Measurements from ENCODE around the gene DCTN4.

DCTN4 gene

DNA sequence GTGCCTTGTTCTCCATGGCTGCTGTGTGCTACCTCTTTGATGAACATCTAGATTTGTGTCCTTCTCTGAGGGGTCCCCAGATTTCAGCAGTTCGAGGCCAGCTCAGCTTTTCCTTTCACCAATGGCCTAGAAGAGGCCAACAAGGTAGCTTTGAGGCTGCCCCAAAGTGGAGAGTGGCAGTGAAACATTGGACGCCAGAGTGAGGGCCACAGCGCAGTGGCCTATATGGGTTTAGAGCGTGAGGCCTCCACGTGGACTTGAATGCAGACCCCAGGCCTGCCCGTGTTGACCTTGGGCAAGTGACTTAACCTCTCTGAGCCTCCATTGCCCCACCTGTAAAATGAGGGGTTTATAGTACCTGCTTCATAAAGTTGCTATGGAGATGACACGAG, 85.9 kb downstream of the DCTN4 start:
- Histone ChIP-seq H3K4me2 (ENCODE audit: low read depth, low read length, poor library complexity, severe bottlenecking) (no peak overlapping the region), H3K27me3 (ENCODE audit: low read length) (no peaks in the 10 kb centered on the region), H3K9ac (ENCODE audit: low read length) (no peak overlapping the region), H3K9me2 (replicated peaks; ENCODE audit: insufficient read depth, low read length) (no peaks in the 10 kb centered on the region), H3K27ac (ENCODE audit: low read depth, low read length) (no peak overlapping the region), H3K9me3 (ENCODE audit: insufficient read depth, low read length) (no peaks in the 10 kb centered on the region), H3K4me3 (ENCODE audit: insufficient read depth, low read length, poor library complexity, severe bottlenecking) (no peak overlapping the region), H2AFZ (ENCODE audit: low read depth, low read length, severe bottlenecking) (no peak overlapping the region), H3K79me2 (ENCODE audit: insufficient read depth, low read length) (no peaks in the 10 kb centered on the region), H3F3A (ENCODE audit: insufficient read depth) (no peaks in the 10 kb centered on the region), H3K36me3 (ENCODE audit: low read length) (no peaks in the 10 kb centered on the region), H4K20me1 (ENCODE audit: low read depth, low read length) (no peaks in the 10 kb centered on the region)
- no peak for TF ChIP-seq EZH2phosphoT487 (conservative IDR thresholded peaks at IDR 0.05; ENCODE audit: low read length)
- no peak for TF ChIP-seq CTCF (IDR thresholded peaks at IDR 0.05; ENCODE audit: insufficient read depth, low read length, poor library complexity, severe bottlenecking)

DNA sequence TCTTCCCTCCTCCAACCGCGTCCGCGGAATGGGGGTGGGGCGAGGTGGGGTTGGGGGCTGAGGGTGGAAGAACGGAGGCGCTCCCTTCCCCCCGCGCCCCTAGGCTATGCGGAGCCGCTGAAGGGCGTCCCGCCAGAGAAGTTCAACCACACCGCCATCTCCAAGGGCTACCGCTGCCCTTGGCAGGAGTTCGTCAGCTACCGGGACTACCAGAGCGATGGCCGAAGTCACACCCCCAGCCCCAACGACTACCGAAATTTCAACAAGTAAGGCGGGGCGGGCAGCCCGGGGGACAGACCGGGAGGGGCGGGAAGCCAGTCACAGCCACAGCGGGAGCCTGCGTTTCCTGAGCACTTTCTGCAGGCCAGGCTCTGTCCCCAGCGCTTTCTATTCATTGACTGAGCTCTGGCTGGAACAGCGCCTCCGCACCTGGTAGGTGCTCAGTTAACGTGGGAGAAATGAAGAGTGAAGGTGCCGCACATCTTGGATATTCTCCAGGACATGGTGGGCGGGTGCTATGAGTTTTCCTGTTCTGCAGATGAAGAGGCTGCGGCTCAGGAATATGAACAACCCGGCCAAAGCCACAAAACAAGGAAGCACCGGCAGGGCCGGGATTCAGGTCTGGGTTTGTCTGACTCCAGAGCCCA, 86.5 kb downstream of the DCTN4 start:
- Histone ChIP-seq H3K9ac (ENCODE audit: low read length) (no peak overlapping the region), H3K4me2 (ENCODE audit: low read depth, low read length, poor library complexity, severe bottlenecking) (no peak overlapping the region), H3K79me2 (ENCODE audit: insufficient read depth, low read length) (no peaks in the 10 kb centered on the region), H4K20me1 (ENCODE audit: low read depth, low read length) (no peaks in the 10 kb centered on the region), H3K27ac (ENCODE audit: low read depth, low read length) (no peak overlapping the region), H3K9me2 (replicated peaks; ENCODE audit: insufficient read depth, low read length) (no peaks in the 10 kb centered on the region), H3K36me3 (ENCODE audit: low read length) (no peaks in the 10 kb centered on the region), H3F3A (ENCODE audit: insufficient read depth) (no peaks in the 10 kb centered on the region), H3K4me3 (ENCODE audit: insufficient read depth, low read length, poor library complexity, severe bottlenecking) (no peak overlapping the region), H3K9me3 (ENCODE audit: insufficient read depth, low read length) (no peaks in the 10 kb centered on the region), H3K27me3 (ENCODE audit: low read length) (no peaks in the 10 kb centered on the region), H2AFZ (ENCODE audit: low read depth, low read length, severe bottlenecking) (no peak overlapping the region)
- TF ChIP-seq EZH2phosphoT487 (conservative IDR thresholded peaks at IDR 0.05; ENCODE audit: low read length), result no peak
- no peak for TF ChIP-seq CTCF (IDR thresholded peaks at IDR 0.05; ENCODE audit: insufficient read depth, low read length, poor library complexity, severe bottlenecking)

DNA sequence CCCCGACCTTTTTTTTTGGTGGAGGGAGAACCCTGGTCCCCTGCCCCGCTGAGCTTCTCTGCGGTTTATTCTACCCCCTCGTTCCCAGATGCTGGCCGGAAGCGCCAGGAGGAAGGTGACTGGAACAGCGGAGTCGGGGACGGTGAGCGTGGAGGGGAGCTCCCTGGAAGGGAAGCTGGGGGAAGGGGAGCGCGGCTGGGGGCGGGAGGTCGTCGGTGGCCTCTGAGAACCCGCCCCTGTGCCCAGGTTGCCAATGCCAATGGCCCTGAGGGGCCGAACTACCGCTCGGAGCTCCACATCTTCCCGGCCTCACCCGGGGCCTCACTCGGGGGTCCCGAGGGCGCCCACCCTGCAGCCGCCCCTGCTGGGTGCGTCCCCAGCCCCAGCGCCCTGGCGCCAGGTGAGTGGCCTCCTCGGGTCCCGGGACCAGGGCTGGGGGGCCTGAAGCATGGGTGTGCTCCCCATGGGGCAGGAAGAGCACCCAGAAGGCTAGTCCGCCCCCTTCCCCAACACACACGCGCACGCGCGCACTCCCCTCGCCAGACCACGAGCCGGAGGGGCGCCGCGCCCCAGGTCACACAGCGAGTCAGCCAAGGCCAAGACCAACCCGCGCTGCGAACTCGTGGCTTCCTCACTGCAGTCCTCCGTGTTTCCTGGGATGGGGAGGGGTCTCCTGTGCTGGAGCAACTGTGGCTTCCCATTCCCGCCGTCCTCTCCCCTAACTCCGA, 87.1 kb downstream of the DCTN4 start:
- Histone ChIP-seq H3K9me2 (replicated peaks; ENCODE audit: insufficient read depth, low read length) (no peaks in the 10 kb centered on the region), H3K4me2 (ENCODE audit: low read depth, low read length, poor library complexity, severe bottlenecking) (no peak overlapping the region), H2AFZ (ENCODE audit: low read depth, low read length, severe bottlenecking) (no peak overlapping the region), H3K4me3 (ENCODE audit: insufficient read depth, low read length, poor library complexity, severe bottlenecking) (no peak overlapping the region), H3F3A (ENCODE audit: insufficient read depth) (no peaks in the 10 kb centered on the region), H4K20me1 (ENCODE audit: low read depth, low read length) (no peaks in the 10 kb centered on the region), H3K36me3 (ENCODE audit: low read length) (no peaks in the 10 kb centered on the region), H3K9me3 (ENCODE audit: insufficient read depth, low read length) (no peaks in the 10 kb centered on the region), H3K79me2 (ENCODE audit: insufficient read depth, low read length) (no peaks in the 10 kb centered on the region), H3K9ac (ENCODE audit: low read length) (no peak overlapping the region), H3K27me3 (ENCODE audit: low read length) (no peaks in the 10 kb centered on the region), H3K27ac (ENCODE audit: low read depth, low read length) (no peak overlapping the region)
- TF ChIP-seq CTCF (IDR thresholded peaks at IDR 0.05; ENCODE audit: insufficient read depth, low read length, poor library complexity, severe bottlenecking) (no peak), EZH2phosphoT487 (conservative IDR thresholded peaks at IDR 0.05; ENCODE audit: low read length) (no peak)

Data from SU-DHL-6 (cell line).